Measurements from ENCODE around the gene F2RL2.

GRCh38 chr5:76571559-76571958 is 51.6 kb downstream of the F2RL2 start:
- TF ChIP-seq, protein P1, sequence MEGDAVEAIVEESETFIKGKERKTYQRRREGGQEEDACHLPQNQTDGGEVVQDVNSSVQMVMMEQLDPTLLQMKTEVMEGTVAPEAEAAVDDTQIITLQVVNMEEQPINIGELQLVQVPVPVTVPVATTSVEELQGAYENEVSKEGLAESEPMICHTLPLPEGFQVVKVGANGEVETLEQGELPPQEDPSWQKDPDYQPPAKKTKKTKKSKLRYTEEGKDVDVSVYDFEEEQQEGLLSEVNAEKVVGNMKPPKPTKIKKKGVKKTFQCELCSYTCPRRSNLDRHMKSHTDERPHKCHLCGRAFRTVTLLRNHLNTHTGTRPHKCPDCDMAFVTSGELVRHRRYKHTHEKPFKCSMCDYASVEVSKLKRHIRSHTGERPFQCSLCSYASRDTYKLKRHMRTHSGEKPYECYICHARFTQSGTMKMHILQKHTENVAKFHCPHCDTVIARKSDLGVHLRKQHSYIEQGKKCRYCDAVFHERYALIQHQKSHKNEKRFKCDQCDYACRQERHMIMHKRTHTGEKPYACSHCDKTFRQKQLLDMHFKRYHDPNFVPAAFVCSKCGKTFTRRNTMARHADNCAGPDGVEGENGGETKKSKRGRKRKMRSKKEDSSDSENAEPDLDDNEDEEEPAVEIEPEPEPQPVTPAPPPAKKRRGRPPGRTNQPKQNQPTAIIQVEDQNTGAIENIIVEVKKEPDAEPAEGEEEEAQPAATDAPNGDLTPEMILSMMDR (conservative IDR thresholded peaks at IDR 0.05 in 1 of 2, IDR thresholded peaks at IDR 0.05 in 1 of 2; ENCODE audit: low read depth in 1 of 2, low read length in 2 of 2) = no peak
- TF ChIP-seq EZH2 (IDR thresholded peaks at IDR 0.05; ENCODE audit: low read length, missing control alignments) = no peak

All from fibroblast of lung (primary cell).